HCT116 (cell line): Measurements from ENCODE around the gene MTFR1L. TPM values are rescaled to one million over a fixed set of nuclear protein-coding genes. Genes with fewer than 3 reads are reported as not detected.

ENCODE experiments used
- ATAC-seq: fragments of 200-7000 bp; cut with Tn5 transposase; 2 replicates; pipeline ENCODE4 v1.9.1; 2020; ENCODE audit warnings: mild to moderate bottlenecking, moderate library complexity
- BruUV-seq: library from RNA; stranded (reverse); fragments of 400-500 nt; replicated peaks from 2 replicates; lab custom pipeline; 2021; lab: Mats Ljungman, UMichigan
- CTCF ChIA-PET: fragments of 300-600 bp; sonication (Branson Sonifier 250); formaldehyde crosslinking; loops from one replicate; lab custom pipeline; 2021; ENCODE audit warnings: antibody characterized with exemption; lab: Charles Lee
- POLR2A ChIA-PET: fragments of 300-600, 350-600 bp; sonication (Branson Sonifier 250); formaldehyde crosslinking; loops from one replicate; lab custom pipeline; 2021; ENCODE audit warnings: antibody characterized with exemption; lab: Charles Lee
- RAD21 ChIA-PET, 2 experiments: fragments of 300-600 bp; sonication (Branson Sonifier 250); formaldehyde crosslinking; loops; one replicate each; lab custom pipeline; 2023; ENCODE audit warnings: low total read pairs in 2 of 2; ENCODE audit not compliant: uncharacterized antibody in 2 of 2, unreplicated experiment in 2 of 2, low non-redundant PET in 1 of 2; lab: Charles Lee
- DNase-seq: peaks from one replicate; pipeline ENCODE4 v3.0.0-alpha.2; 2010; ENCODE audit warnings: low read depth, low spot score
- H2AFZ ChIP-seq: fragments of 200-600 bp; shearing (Covaris generic), sonication (generic); 2 replicates; pipeline ENCODE4 v1.6.1; 2017; ENCODE audit warnings: low read depth, mixed run types, mixed read lengths, antibody characterized with exemption, low read length; ENCODE audit not compliant: poor library complexity, severe bottlenecking
- H3K27ac ChIP-seq: 2 replicates; pipeline ENCODE4 v1.5.1; 2012; ENCODE audit warnings: low read depth, low read length
- H3K27me3 ChIP-seq: fragments of 200-600 bp; sonication (generic); 2 replicates; pipeline ENCODE4 v1.6.1; 2016; ENCODE audit warnings: mixed run types, low read length, mixed read lengths; ENCODE audit not compliant: insufficient read depth
- H3K36me3 ChIP-seq, 2 experiments: fragments of 200-500 bp in 1 of 2; fragments of 200-600 bp in 1 of 2; sonication (Bioruptor generic) in 1 of 2; sonication (generic) in 1 of 2; 2 replicates each; pipeline versions ENCODE4 v1.5.1 to v1.6.1; 2014 to 2016; ENCODE audit warnings: low read length in 2 of 2, inconsistent platforms in 1 of 2, mixed read lengths in 1 of 2, mixed run types in 1 of 2; ENCODE audit not compliant: insufficient read depth in 2 of 2, control insufficient read depth in 1 of 2
- H3K4me1 ChIP-seq, 2 experiments: fragments of 200-600 bp in 1 of 2; sonication (generic) in 1 of 2; 2 replicates each; pipeline versions ENCODE4 v1.5.1 to v1.6.1; 2012 to 2017; ENCODE audit warnings: low read length in 2 of 2, inconsistent platforms in 1 of 2, mild to moderate bottlenecking in 1 of 2, mixed read lengths in 1 of 2, mixed run types in 1 of 2, moderate library complexity in 1 of 2; ENCODE audit not compliant: insufficient read depth in 2 of 2, control insufficient read depth in 1 of 2
- H3K4me2 ChIP-seq: fragments of 200-600 bp; sonication (generic); 2 replicates; pipeline ENCODE4 v1.6.1; 2017; ENCODE audit warnings: mixed run types, low read length, mixed read lengths
- H3K4me3 ChIP-seq, 2 experiments: fragments of 200-600 bp in 1 of 2; sonication (generic) in 1 of 2; replicated peaks in 1 of 2; 2 replicates each; pipeline ENCODE4 v1.5.1; 2011 to 2016; ENCODE audit warnings: low read length in 2 of 2, control low read depth in 1 of 2, low read depth in 1 of 2, mild to moderate bottlenecking in 1 of 2, mixed read lengths in 1 of 2, mixed run types in 1 of 2
- H3K79me2 ChIP-seq: fragments of 200-600 bp; sonication (generic); 2 replicates; pipeline ENCODE4 v1.6.1; 2017; ENCODE audit warnings: mild to moderate bottlenecking, mixed run types, low read length, moderate library complexity, mixed read lengths; ENCODE audit not compliant: insufficient read depth
- H3K9ac ChIP-seq: fragments of 200-600 bp; sonication (generic); 2 replicates; pipeline ENCODE4 v1.6.1; 2016; ENCODE audit warnings: low read length, mixed read lengths
- H3K9me2 ChIP-seq: fragments of 200-600 bp; sonication (generic), shearing (Covaris generic); 2 replicates; pipeline ENCODE4 v1.6.1; 2017; ENCODE audit warnings: mixed run types, mild to moderate bottlenecking, moderate library complexity; ENCODE audit not compliant: insufficient read depth
- H3K9me3 ChIP-seq, 2 experiments: fragments of 200-500 bp in 1 of 2; fragments of 200-600 bp in 1 of 2; sonication (Bioruptor generic) in 1 of 2; sonication (generic) in 1 of 2; 2 replicates each; pipeline ENCODE4 v1.6.1; 2014 to 2017; ENCODE audit warnings: low read length in 2 of 2, mixed read lengths in 2 of 2, inconsistent platforms in 1 of 2, low read depth in 1 of 2, mild to moderate bottlenecking in 1 of 2, mixed run types in 1 of 2, moderate library complexity in 1 of 2; ENCODE audit not compliant: control insufficient read depth in 1 of 2, insufficient read depth in 1 of 2
- H4K20me1 ChIP-seq: fragments of 200-600 bp; sonication (generic), shearing (Covaris generic); 2 replicates; pipeline ENCODE4 v1.6.1; 2017; ENCODE audit warnings: mixed run types, mild to moderate bottlenecking, moderate library complexity; ENCODE audit not compliant: insufficient read depth
- EGR1 ChIP-seq: IDR thresholded peaks from 2 replicates; pipeline ENCODE4 v1.6.1; 2012; ENCODE audit warnings: low read depth
- ELF1 ChIP-seq: IDR thresholded peaks from 2 replicates; pipeline ENCODE4 v1.6.1; 2012; ENCODE audit warnings: low read depth, borderline replicate concordance
- EZH2phosphoT487 ChIP-seq: fragments of 200-600 bp; IDR thresholded peaks from 2 replicates; pipeline ENCODE4 v1.6.1; 2018; ENCODE audit warnings: antibody characterized with exemption, borderline replicate concordance
- POLR2AphosphoS5 ChIP-seq: IDR thresholded peaks from 2 replicates; pipeline ENCODE4 v1.6.1; 2011; ENCODE audit warnings: mild to moderate bottlenecking, low read depth, low read length, moderate library complexity
- SP1 ChIP-seq: IDR thresholded peaks from 2 replicates; pipeline ENCODE4 v1.6.1; 2012; ENCODE audit warnings: low read depth
- SRF ChIP-seq: IDR thresholded peaks from 2 replicates; pipeline ENCODE4 v1.6.1; 2012; ENCODE audit warnings: low read depth
- TCF7L2 ChIP-seq: IDR thresholded peaks from 2 replicates; pipeline ENCODE4 v1.7.0; 2011; ENCODE audit warnings: borderline replicate concordance, inconsistent platforms; ENCODE audit not compliant: insufficient read depth, insufficient read length; ENCODE audit errors: extremely low read depth
- intact Hi-C: fragments of 100-400 bp; cut with micrococcal nuclease; formaldehyde crosslinking; loops from 2 replicates; pipeline ENCODE4 v1.10.0; 2022
- total RNA-seq: library from RNA; stranded (reverse); gene quantifications from one replicate; pipeline ENCODE4 v1.2.1, GENCODE V29; 2021; ENCODE audit not compliant: unreplicated experiment
- TF ChIP-seq, protein P1 (sequence below): IDR thresholded peaks from 2 replicates; pipeline ENCODE4 v1.6.1; 2011; ENCODE audit warnings: mild to moderate bottlenecking, low read length, moderate library complexity; ENCODE audit not compliant: insufficient replicate concordance; ENCODE audit errors: extremely low read depth

Gene MTFR1L
- total RNA-seq, 1 experiment from 2014 or later = 35.8 TPM

DNA sequence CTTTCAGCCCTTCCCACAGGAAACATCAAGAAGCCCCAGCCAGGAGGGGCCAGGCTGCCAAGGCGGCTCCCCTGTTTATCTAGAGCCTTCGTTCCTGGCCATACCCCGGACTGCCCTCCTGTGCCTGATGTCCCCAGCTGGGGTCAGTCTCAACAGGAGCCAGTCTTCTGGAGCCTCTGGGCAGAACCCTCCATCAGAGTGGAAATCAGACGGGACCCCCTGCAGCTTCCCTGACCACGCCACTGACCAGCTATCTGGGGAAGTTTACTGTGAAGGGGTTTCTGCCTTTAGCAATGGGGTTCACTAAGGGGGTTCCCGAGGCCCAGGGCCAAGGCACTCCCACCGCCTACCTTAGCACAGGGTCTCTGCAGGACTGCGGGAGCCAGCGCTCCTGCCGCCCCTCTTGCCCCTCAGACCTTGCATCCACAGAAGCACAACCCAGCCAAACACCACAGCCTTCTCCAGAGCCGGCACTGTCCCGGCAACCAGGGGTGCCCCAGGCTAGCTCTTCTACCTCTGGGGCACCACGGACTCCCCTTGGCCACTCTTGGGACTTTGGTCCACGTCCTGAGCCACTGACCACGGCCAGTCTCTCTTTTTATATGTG is 3.5 kb upstream of the MTFR1L start:
- ChIA-PET POLR2A (interaction anchor here (0.8 kb wide), 1 partner anchor 268 kb away, joined by 3 read pairs; no protein-coding TSS in a partner anchor), CTCF (no interaction called here), RAD21 (no interaction called here)
- peak; percentile 34 for TF ChIP-seq POLR2AphosphoS5
- no peak for TF ChIP-seq ELF1
- TF ChIP-seq, protein P1, sequence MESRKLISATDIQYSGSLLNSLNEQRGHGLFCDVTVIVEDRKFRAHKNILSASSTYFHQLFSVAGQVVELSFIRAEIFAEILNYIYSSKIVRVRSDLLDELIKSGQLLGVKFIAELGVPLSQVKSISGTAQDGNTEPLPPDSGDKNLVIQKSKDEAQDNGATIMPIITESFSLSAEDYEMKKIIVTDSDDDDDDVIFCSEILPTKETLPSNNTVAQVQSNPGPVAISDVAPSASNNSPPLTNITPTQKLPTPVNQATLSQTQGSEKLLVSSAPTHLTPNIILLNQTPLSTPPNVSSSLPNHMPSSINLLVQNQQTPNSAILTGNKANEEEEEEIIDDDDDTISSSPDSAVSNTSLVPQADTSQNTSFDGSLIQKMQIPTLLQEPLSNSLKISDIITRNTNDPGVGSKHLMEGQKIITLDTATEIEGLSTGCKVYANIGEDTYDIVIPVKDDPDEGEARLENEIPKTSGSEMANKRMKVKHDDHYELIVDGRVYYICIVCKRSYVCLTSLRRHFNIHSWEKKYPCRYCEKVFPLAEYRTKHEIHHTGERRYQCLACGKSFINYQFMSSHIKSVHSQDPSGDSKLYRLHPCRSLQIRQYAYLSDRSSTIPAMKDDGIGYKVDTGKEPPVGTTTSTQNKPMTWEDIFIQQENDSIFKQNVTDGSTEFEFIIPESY = no peak
- TF ChIP-seq SP1 = no peak
- no peak for TF ChIP-seq TCF7L2
- no peak for TF ChIP-seq EGR1
- TF ChIP-seq EZH2phosphoT487 = no peak
- TF ChIP-seq SRF = no peak
- Histone ChIP-seq H3K4me1 (peaks cover 18 to 26% of the 10 kb centered on the region in 2 experiments; a peak in 3 of 4 replicates), H3K9ac (no peak overlapping the region), H3K27ac (no peak overlapping the region), H3K4me3 (no peak overlapping the region), H3K27me3 (no peaks in the 10 kb centered on the region), H3K9me3 (no peaks in the 10 kb centered on the region), H4K20me1 (no peaks in the 10 kb centered on the region), H2AFZ (no peak overlapping the region), H3K9me2 (no peaks in the 10 kb centered on the region), H3K36me3 (no peaks in the 10 kb centered on the region; a peak in 1 of 4 replicates), H3K4me2 (no peak overlapping the region), H3K79me2 (peaks cover 13% of the 10 kb centered on the region; the same call in 1 of the 2 replicates)
- intact Hi-C loops = loop anchor here (5.0 to 10.0 kb wide), 2 partner anchors 81 to 561 kb away; no protein-coding TSS in a partner anchor
- TSS peak; percentile 11 for BruUV-seq
- DNase-seq = no peak
- no peak for ATAC-seq
